Endothelial cell of umbilical vein (primary cell): ENCODE results near the gene GRM5. TPM values are rescaled to one million over a fixed set of nuclear protein-coding genes. Genes with fewer than 3 reads are reported as not detected.
A peak's percentile ranks its signal among the peaks of the same experiment; 100 is the strongest.

ENCODE experiments used
- BruUV-seq: library from RNA; stranded (reverse); fragments of 400-500 nt; replicated peaks from 2 replicates; lab custom pipeline; 2021; lab: Mats Ljungman, UMichigan
- CTCF ChIA-PET: fragments of 300-600, 350-600 bp; sonication (Branson Sonifier 250); formaldehyde crosslinking; loops from one replicate; lab custom pipeline; 2021; ENCODE audit warnings: antibody characterized with exemption, inconsistent platforms; lab: Charles Lee
- POLR2A ChIA-PET: fragments of 300-600, 350-600 bp; sonication (Branson Sonifier 250); formaldehyde crosslinking; loops from one replicate; lab custom pipeline; 2021; ENCODE audit warnings: antibody characterized with exemption, inconsistent platforms; lab: Charles Lee
- DNase-seq: peaks from one replicate; pipeline ENCODE4 v3.0.0-alpha.2; 2011; ENCODE audit warnings: low read depth, low spot score
- FAIRE-seq: peaks from 2 replicates; lab custom pipeline; 2011; peaks lifted over from hg19 to GRCh38; lab: Jason Lieb, UNC
- H2AFZ ChIP-seq: 2 replicates; pipeline ENCODE4 v1.6.0; 2012; ENCODE audit warnings: low read depth, low read length, control low read depth, inconsistent platforms
- H3K27ac ChIP-seq: 2 replicates; pipeline ENCODE4 v1.5.1; 2011; ENCODE audit warnings: low read depth, mild to moderate bottlenecking, control low read depth, low read length, moderate library complexity; ENCODE audit not compliant: insufficient read depth
- H3K27me3 ChIP-seq, 2 experiments: 2 replicates each; pipeline versions ENCODE4 v1.6.0 to v1.6.1; 2011; ENCODE audit warnings: low read length in 2 of 2, mixed read lengths in 1 of 2; ENCODE audit not compliant: control insufficient read depth in 2 of 2, insufficient read depth in 2 of 2
- H3K36me3 ChIP-seq, 2 experiments: 2 replicates in 1 of 2; 3 replicates in 1 of 2; pipeline ENCODE4 v1.5.1; 2011; ENCODE audit warnings: low read length in 2 of 2, mild to moderate bottlenecking in 1 of 2, moderate library complexity in 1 of 2; ENCODE audit not compliant: control insufficient read depth in 2 of 2, insufficient read depth in 2 of 2; ENCODE audit errors: extremely low read depth in 1 of 2
- H3K4me1 ChIP-seq: 3 replicates; pipeline ENCODE4 v1.5.1; 2011; ENCODE audit warnings: mild to moderate bottlenecking, low read length; ENCODE audit not compliant: control insufficient read depth, insufficient read depth; ENCODE audit errors: extremely low read depth
- H3K4me2 ChIP-seq: 2 replicates; pipeline ENCODE4 v1.6.1; 2011; ENCODE audit warnings: low read length, control low read depth, mixed read lengths; ENCODE audit not compliant: insufficient read depth
- H3K4me3 ChIP-seq, 3 experiments: fragments of 200-600 bp in 1 of 3; sonication (generic), shearing (Covaris generic) in 1 of 3; replicated peaks in 1 of 3; 2 replicates each; pipeline ENCODE4 v1.5.1; 2011 to 2016; ENCODE audit warnings: control low read depth in 3 of 3, low read length in 3 of 3, mild to moderate bottlenecking in 2 of 3, inconsistent platforms in 1 of 3, low read depth in 1 of 3, moderate library complexity in 1 of 3; ENCODE audit not compliant: insufficient read depth in 1 of 3
- H3K79me2 ChIP-seq: 2 replicates; pipeline ENCODE4 v1.6.0; 2012; ENCODE audit warnings: low read length, inconsistent platforms; ENCODE audit not compliant: control insufficient read depth, insufficient read depth
- H3K9ac ChIP-seq: replicated peaks from 2 replicates; pipeline ENCODE3; 2011; ENCODE audit warnings: low read length, control low read depth; ENCODE audit not compliant: insufficient read depth; ENCODE audit errors: extremely low read depth
- H3K9me1 ChIP-seq: replicated peaks from 3 replicates; pipeline ENCODE4 v1.6.0; 2011; ENCODE audit warnings: mild to moderate bottlenecking, low read length; ENCODE audit not compliant: control insufficient read depth, insufficient read depth; ENCODE audit errors: extremely low read depth
- H3K9me3 ChIP-seq: replicated peaks from 2 replicates; pipeline ENCODE4 v1.5.1; 2012; ENCODE audit warnings: low read length, inconsistent platforms; ENCODE audit not compliant: control insufficient read depth, insufficient read depth
- H4K20me1 ChIP-seq: replicated peaks from 2 replicates; pipeline ENCODE3; 2011; ENCODE audit warnings: mild to moderate bottlenecking, low read length; ENCODE audit not compliant: control insufficient read depth, insufficient read depth; ENCODE audit errors: extremely low read depth
- CTCF ChIP-seq, 2 donors: IDR thresholded peaks; 1 replicate in 1 of 2; 2 replicates in 1 of 2; pipeline ENCODE4 v1.5.1; 2011; ENCODE audit warnings: low read length in 2 of 2, mild to moderate bottlenecking in 2 of 2, moderate library complexity in 2 of 2, control low read depth in 1 of 2, inconsistent platforms in 1 of 2, low read depth in 1 of 2; ENCODE audit not compliant: insufficient read depth in 1 of 2; ENCODE audit errors: extremely low read depth in 1 of 2
- EZH2 ChIP-seq: IDR thresholded peaks from 2 replicates; pipeline ENCODE4 v1.6.1; 2012; ENCODE audit warnings: borderline replicate concordance, low read depth, mild to moderate bottlenecking, moderate library complexity, low read length, inconsistent platforms; ENCODE audit not compliant: severe bottlenecking
- FOS ChIP-seq: IDR thresholded peaks from 2 replicates; pipeline ENCODE4 v1.6.1; 2011; ENCODE audit warnings: mild to moderate bottlenecking, low read length, moderate library complexity, borderline replicate concordance; ENCODE audit not compliant: insufficient read depth
- GATA2 ChIP-seq: IDR thresholded peaks from 2 replicates; pipeline ENCODE4 v1.7.0; 2011; ENCODE audit warnings: low read depth, mild to moderate bottlenecking, moderate library complexity, mixed read lengths, low read length; ENCODE audit not compliant: insufficient read length, insufficient read depth
- JUN ChIP-seq: IDR thresholded peaks from 2 replicates; pipeline ENCODE4 v1.6.1; 2011; ENCODE audit warnings: borderline replicate concordance, low read depth; ENCODE audit not compliant: insufficient read length, insufficient read depth
- MAX ChIP-seq: IDR thresholded peaks from 2 replicates; pipeline ENCODE4 v1.6.1; 2011; ENCODE audit not compliant: insufficient read depth, insufficient read length
- MYC ChIP-seq: IDR thresholded peaks from one replicate; pipeline ENCODE4 v1.6.1; 2011; ENCODE audit warnings: mild to moderate bottlenecking, low read depth, low read length
- POLR2A ChIP-seq: IDR thresholded peaks from 2 replicates; pipeline ENCODE4 v1.6.1; 2012; ENCODE audit warnings: low read depth, mild to moderate bottlenecking, control low read depth, low read length
- POLR2AphosphoS5 ChIP-seq: IDR thresholded peaks from 2 replicates; pipeline ENCODE4 v1.6.1; 2012; ENCODE audit warnings: low read depth, mild to moderate bottlenecking, control low read depth, low read length, moderate library complexity; ENCODE audit not compliant: insufficient read depth
- dilution Hi-C: fragments of 300-500 bp; cut with MboI; formaldehyde crosslinking; loops from one replicate; pipeline ENCODE4 v1.15.0; 2019; ENCODE audit warnings: low sequenced_read_pairs; ENCODE audit not compliant: extremely low pct_ligation_motif_present
- intact Hi-C: fragments of 100-400 bp; cut with micrococcal nuclease; formaldehyde crosslinking; loops from one replicate; pipeline ENCODE4 v1.10.0; 2022
- polyA plus RNA-seq, 4 experiments: library from polyadenylated mRNA; depleted of rRNA in 3 of 4; stranded (reverse) in 3 of 4; unstranded in 1 of 4; fragments of >200 nt; gene quantifications; 2 replicates each; pipeline versions ENCODE4 v1.2.1 to v1.2.3, GENCODE V29; 2011 to 2012; ENCODE audit warnings: missing spikeins in 1 of 4
- total RNA-seq: library from RNA; stranded (reverse); gene quantifications from 2 replicates; pipeline ENCODE4 v1.2.3, GENCODE V29; 2021

GRM5 gene
- total and polyA plus RNA-seq, 2 donors (not counting 3 experiments of a cell fraction or from before 2014, with no cell fraction given): 0.10 to 0.11 TPM

- CTCF ChIA-PET: interaction anchor here (1.1 to 2.3 kb wide), 5 partner anchors 14 to 42 kb away, joined by 3 to 12 read pairs (median 5); no protein-coding TSS in a partner anchor
- Histone ChIP-seq H3K36me3 (no peaks in the 10 kb centered on the region), H3K9me3 (no peaks in the 10 kb centered on the region), H2AFZ (no peak overlapping the region), H3K9me1 (no peaks in the 10 kb centered on the region), H4K20me1 (no peaks in the 10 kb centered on the region), H3K27me3 (no peaks in the 10 kb centered on the region), H3K4me1 (peaks cover 8% of the 10 kb centered on the region), H3K9ac (no peak overlapping the region), H3K4me2 (no peak overlapping the region), H3K4me3 (no peak overlapping the region), H3K27ac (no peak overlapping the region), H3K79me2 (no peaks in the 10 kb centered on the region)
- intact Hi-C loops: no loop called here
- BruUV-seq: no TSS peak
- DNase-seq (peak; percentile 9), FAIRE-seq (no peak)
- dilution Hi-C loops: no loop called here
- TF ChIP-seq POLR2AphosphoS5 (no peak), FOS (peak; percentile 62), GATA2 (peak; percentile 88)
- POLR2A ChIA-PET: no interaction called here
These were observed 542.3 kb downstream of the GRM5 start for GRCh38 chr11:88523386-88524071.

GRCh38 chr11:88522624-88523385 lies 543.0 kb downstream of the GRM5 start:
- no peaks in the 10 kb centered on the region for H3K27me3 ChIP-seq
- no peak overlapping the region for H3K4me3 ChIP-seq
- H3K36me3 ChIP-seq: no peaks in the 10 kb centered on the region
- no peak for DNase-seq
- ChIA-PET POLR2A (no interaction called here), CTCF (interaction anchor here (1.3 to 2.3 kb wide), 4 partner anchors 15 to 41 kb away, joined by 4 to 12 read pairs (median 6); no protein-coding TSS in a partner anchor)
- H3K4me2 ChIP-seq: no peak overlapping the region
- BruUV-seq: no TSS peak
- no peak overlapping the region for H2AFZ ChIP-seq
- FAIRE-seq: no peak
- TF ChIP-seq MAX (no peak), EZH2 (no peak), FOS (no peak), POLR2A (no peak), CTCF (IDR thresholded peaks at IDR 0.05; ENCODE audit: extremely low read depth in 1 of 2, insufficient read depth in 1 of 2, low read depth in 1 of 2, low read length in 2 of 2) (no peak), MYC (no peak), POLR2AphosphoS5 (no peak), GATA2 (no peak), JUN (no peak)
- H3K9me3 ChIP-seq: no peaks in the 10 kb centered on the region
- intact Hi-C loops: no loop called here
- peaks cover 8% of the 10 kb centered on the region for H3K4me1 ChIP-seq
- H4K20me1 ChIP-seq: no peaks in the 10 kb centered on the region
- dilution Hi-C loops: no loop called here
- no peak overlapping the region for H3K27ac ChIP-seq
- no peak overlapping the region for H3K9ac ChIP-seq
- H3K9me1 ChIP-seq: no peaks in the 10 kb centered on the region
- H3K79me2 ChIP-seq: no peaks in the 10 kb centered on the region
